HG03060 (cell line): ENCODE data around the gene KANK4.

Source experiments
- ATAC-seq: cut with Tn5 transposase; IDR thresholded peaks from one replicate; pipeline ENCODE4 v1.9.1; 2021; ENCODE audit warnings: low read depth, moderate number of reproducible peaks; ENCODE audit not compliant: unreplicated experiment

KANK4 gene

GRCh38 chr1:62213075-62213914 lies 105.9 kb downstream of the KANK4 start:
- no peak for ATAC-seq

GRCh38 chr1:62212411-62212810 lies 106.8 kb downstream of the KANK4 start:
- no peak for ATAC-seq

- no peak for ATAC-seq
These were observed 108.3 kb downstream of the KANK4 start for GRCh38 chr1:62210960-62211359.

DNA sequence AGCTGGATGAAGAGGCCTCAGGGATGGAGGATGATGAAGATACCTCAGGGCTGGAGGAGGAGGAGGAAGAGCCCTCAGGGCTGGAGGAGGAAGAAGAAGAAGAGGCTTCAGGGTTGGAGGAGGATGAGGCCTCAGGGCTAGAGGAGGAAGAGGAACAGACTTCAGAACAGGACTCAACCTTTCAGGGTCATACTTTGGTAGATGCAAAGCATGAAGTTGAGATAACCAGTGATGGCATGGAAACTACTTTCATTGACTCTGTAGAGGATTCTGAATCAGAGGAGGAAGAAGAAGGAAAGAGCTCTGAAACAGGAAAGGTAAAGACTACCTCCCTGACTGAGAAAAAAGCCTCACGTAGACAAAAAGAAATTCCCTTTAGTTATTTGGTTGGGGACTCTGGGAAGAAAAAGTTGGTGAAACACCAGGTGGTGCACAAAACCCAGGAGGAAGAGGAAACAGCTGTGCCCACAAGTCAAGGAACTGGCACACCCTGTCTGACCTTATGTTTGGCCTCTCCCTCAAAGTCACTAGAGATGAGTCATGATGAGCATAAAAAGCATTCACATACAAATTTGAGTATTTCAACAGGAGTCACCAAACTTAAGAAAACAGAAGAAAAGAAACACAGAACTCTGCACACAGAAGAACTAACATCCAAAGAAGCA lies 109.2 kb downstream of the KANK4 start:
- no peak for ATAC-seq

- ATAC-seq = no peak
These were observed 110.3 kb downstream of the KANK4 start for GRCh38 chr1:62208970-62209369.

DNA sequence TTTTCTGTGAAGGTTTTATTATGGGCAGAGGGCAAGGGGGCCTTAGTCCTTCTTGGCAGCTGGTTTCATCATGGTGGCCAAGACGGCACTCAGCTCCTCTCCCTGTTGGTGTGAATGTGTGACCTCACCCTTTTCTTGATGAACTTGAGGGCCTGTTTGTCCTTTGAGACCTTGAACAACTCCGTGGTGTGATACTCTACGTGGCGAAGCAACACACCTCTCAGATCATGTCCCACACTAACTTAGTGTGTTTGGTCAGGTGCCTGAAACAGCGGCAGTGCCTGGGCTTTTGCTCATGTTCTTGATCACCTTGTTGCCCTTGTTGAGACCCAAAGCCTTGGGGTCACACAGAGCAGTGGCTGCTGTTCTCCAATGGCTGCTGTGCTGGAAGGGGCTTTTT lies 111.1 kb downstream of the KANK4 start:
- no peak for ATAC-seq

- ATAC-seq = no peak
These were observed 112.0 kb downstream of the KANK4 start for GRCh38 chr1:62207187-62207586.

DNA sequence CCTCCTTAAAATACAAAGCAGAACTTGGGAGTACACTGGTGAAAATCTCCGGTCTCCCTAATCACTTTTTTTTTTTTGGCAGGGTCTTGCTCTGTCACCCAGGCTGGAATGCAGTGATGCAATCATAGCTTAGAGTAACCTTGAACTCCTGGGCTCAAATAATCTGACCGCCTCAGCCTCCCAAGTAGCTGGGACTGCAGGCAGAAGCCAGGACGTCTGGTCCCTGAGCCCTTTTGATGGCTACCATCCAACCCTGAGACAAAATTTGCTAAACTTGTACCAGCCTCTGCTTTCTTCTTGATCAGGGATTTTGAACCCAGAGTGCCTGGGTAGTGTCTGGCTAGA lies 120.5 kb downstream of the KANK4 start:
- ATAC-seq = no peak

GRCh38 chr1:62198069-62198780 lies 121.0 kb downstream of the KANK4 start:
- ATAC-seq = no peak

DNA sequence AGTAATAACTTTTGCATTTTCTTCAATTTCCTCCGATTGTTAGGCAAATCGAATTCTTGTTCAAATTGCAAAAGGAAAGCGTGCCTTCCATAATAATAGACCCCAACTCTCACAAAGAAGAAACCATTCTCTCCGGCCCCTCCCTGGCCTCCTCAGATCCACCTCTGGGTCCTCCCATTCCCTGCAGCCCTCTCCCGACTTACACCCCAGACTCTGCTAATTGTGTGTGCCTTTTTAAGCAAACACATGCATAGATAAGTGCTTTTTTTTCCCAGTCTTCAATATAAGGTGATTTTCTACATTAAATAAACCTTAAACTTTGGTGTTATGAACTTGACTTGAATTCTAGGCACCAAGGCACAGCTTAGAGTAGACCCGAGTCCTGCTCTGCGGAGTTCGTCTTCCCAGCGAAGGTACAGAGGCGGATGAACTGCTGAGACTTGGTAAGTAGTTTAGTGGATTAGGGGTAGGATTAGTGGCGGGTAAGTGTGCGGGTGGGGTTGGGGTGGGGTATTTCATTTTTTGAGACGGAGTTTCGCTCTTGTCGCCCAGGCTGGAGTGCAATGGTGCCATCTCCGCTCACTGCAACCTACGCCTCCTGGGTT lies 123.0 kb downstream of the KANK4 start:
- no peak for ATAC-seq

DNA sequence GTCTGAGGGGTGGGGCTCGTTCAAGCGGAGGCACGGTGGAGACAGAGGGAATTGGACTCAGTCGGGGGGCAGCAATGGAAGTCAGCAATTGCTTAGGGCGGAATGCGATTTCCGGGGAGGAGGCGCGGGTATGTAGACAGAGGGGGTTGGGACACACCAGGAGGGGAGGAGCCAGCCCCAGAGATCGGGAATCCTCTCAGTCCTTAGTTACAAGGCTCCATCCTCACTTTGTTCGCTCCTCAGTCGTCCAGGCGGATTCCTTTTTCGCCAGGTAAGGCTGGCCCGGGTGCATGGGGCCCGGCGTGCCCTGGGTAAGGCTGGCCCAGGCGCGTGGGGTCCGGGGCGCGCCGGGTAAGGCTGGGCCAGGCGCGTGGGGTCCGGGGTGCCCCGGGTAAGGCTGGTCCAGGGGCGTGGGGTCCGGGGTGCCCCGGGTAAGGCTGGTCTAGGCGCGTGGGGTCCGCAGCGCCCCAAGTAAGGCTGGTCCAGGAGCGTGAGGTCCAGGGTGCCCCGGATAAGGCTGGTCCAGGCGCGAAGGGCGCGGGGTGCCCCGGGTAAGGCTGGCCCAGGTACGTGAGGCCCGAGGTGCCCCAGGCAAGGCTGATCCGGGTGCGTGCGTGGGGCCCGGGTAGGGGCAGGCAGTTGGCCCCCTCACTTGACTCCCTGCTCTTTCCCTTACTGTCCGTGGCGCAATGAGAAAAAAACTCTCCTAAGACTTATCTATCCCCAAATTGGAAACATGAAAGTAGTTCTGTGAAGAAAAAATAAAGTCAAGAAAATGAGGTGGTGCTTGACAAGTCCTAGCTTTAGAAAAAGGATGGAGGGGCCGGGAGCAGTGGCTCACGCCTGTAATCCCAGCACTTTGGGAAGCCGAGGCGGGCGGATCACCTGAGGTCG lies 124.3 kb downstream of the KANK4 start, which contains the start of gene L1TD1:
Gene L1TD1, plus strand, starts transcription at position 199 of the 894 bp plus-strand sequence. CDS start 11,780 bp downstream, outside the sequence.
- ATAC-seq = no peak

- no peak for ATAC-seq
These were observed 131.1 kb downstream of the KANK4 start for GRCh38 chr1:62188111-62188510.

GRCh38 chr1:62187548-62187947 lies 131.7 kb downstream of the KANK4 start:
- no peak for ATAC-seq
